Activated CD8-positive, alpha-beta memory T cell treated with anti-CD3 and anti-CD28 coated beads, Interleukin-2, amount 10 ng/mL, durations not matched to agents 7 days and 5 days (primary cell): ENCODE measurements around the gene ITPK1. TPM values are rescaled to one million over a fixed set of nuclear protein-coding genes. Genes with fewer than 3 reads are reported as not detected.
"Not testable (repeated sequence)": the region's sequence is repeated elsewhere in the genome, so short reads cannot be mapped to it uniquely, and the experiment has no call there.

Experiments used
- ATAC-seq: fragments of 150-1000 bp; cut with Tn5 transposase; one replicate; pipeline ENCODE4 v1.10.0; 2021; ENCODE audit warnings: moderate library complexity
- CTCF ChIA-PET: fragments of 350-600 bp; sonication (Branson Sonifier 250); formaldehyde crosslinking; loops from one replicate; lab custom pipeline; 2021; ENCODE audit warnings: antibody characterized with exemption; lab: Charles Lee
- DNase-seq: peaks from one replicate; pipeline ENCODE4 v3.0.0-alpha.2; 2020
- H3K27ac Mint-ChIP-seq: one replicate; pipeline ENCODE4 v1.8.0; 2021; ENCODE audit warnings: mild to moderate bottlenecking, mixed read lengths
- H3K27me3 Mint-ChIP-seq: one replicate; pipeline ENCODE4 v1.8.0; 2021; ENCODE audit warnings: mixed read lengths
- H3K36me3 Mint-ChIP-seq: one replicate; pipeline ENCODE4 v1.8.0; 2021; ENCODE audit warnings: mild to moderate bottlenecking, mixed read lengths
- H3K4me1 Mint-ChIP-seq: one replicate; pipeline ENCODE4 v1.8.0; 2021; ENCODE audit warnings: mixed read lengths
- H3K4me3 Mint-ChIP-seq: one replicate; pipeline ENCODE4 v1.8.0; 2021; ENCODE audit warnings: mild to moderate bottlenecking, moderate library complexity, mixed read lengths
- H3K9me3 Mint-ChIP-seq: one replicate; pipeline ENCODE4 v1.8.0; 2022; ENCODE audit warnings: low read depth, mixed read lengths
- total RNA-seq, 2 experiments: library from RNA; stranded (reverse); gene quantifications; one replicate each; pipeline ENCODE4 v1.2.3, GENCODE V29; 2021

Gene ITPK1
- total RNA-seq, 2 experiments from 2014 or later: 96.1 to 103 TPM

GRCh38 chr14:93068711-93069110 lies 47.0 kb downstream of the ITPK1 start:
- Mint-ChIP-seq H3K27ac (peak overlapping the region; percentile 50), H3K4me3 (no peak overlapping the region), H3K4me1 (peaks cover 69% of the 10 kb centered on the region)

GRCh38 chr14:93067088-93067487 lies 48.6 kb downstream of the ITPK1 start:
- CTCF ChIA-PET: interaction anchor here (0.8 to 5.2 kb wide), 11 partner anchors 10 to 112 kb away, joined by 3 to 40 read pairs (median 3); partner anchors contain the start of gene ITPK1
- Mint-ChIP-seq H3K4me3 (peak overlapping the region; percentile 68), H3K27ac (peak overlapping the region; percentile 95), H3K27me3 (no peaks in the 10 kb centered on the region), H3K36me3 (peaks cover 12% of the 10 kb centered on the region), H3K4me1 (peaks cover 66% of the 10 kb centered on the region), H3K9me3 (no peaks in the 10 kb centered on the region)
- ATAC-seq (no peak), DNase-seq (no peak)

More at GRCh38 chr14:93068711-93069110, 47.0 kb downstream of the ITPK1 start:
- no peak for ATAC-seq
- DNase-seq: no peak
- Mint-ChIP-seq H3K9me3 (no peaks in the 10 kb centered on the region), H3K36me3 (peaks cover 10% of the 10 kb centered on the region), H3K27me3 (no peaks in the 10 kb centered on the region)
- CTCF ChIA-PET: interaction anchor here (5.2 kb wide), 1 partner anchor 45 kb away, joined by 40 read pairs; no protein-coding TSS in a partner anchor

- no peak for ATAC-seq
- H3K27ac Mint-ChIP-seq: peak overlapping the region; percentile 95
- no peak for DNase-seq
Measured at GRCh38 chr14:93065272-93065730, 50.4 kb downstream of the ITPK1 start.

GRCh38 chr14:93064411-93065271 lies 51.1 kb downstream of the ITPK1 start:
- H3K27ac Mint-ChIP-seq: peak overlapping the region; percentile 95
- no peak for DNase-seq
- peaks cover 12% of the 10 kb centered on the region for H3K36me3 Mint-ChIP-seq
- H3K9me3 Mint-ChIP-seq: no peaks in the 10 kb centered on the region
- ATAC-seq: no peak
- peaks cover 82% of the 10 kb centered on the region for H3K4me1 Mint-ChIP-seq
- H3K4me3 Mint-ChIP-seq: peak overlapping the region; percentile 68
- H3K27me3 Mint-ChIP-seq: no peaks in the 10 kb centered on the region
- CTCF ChIA-PET: interaction anchor here (1.1 to 5.2 kb wide), 5 partner anchors 9 to 113 kb away, joined by 3 to 40 read pairs (median 12); no protein-coding TSS in a partner anchor

More at GRCh38 chr14:93065272-93065730, 50.4 kb downstream of the ITPK1 start:
- peaks cover 80% of the 10 kb centered on the region for H3K4me1 Mint-ChIP-seq
- CTCF ChIA-PET: interaction anchor here (1.1 to 5.2 kb wide), 6 partner anchors 9 to 50 kb away, joined by 3 to 40 read pairs (median 10); partner anchors contain the start of gene ITPK1
- H3K4me3 Mint-ChIP-seq: peak overlapping the region; percentile 68
- H3K9me3 Mint-ChIP-seq: no peaks in the 10 kb centered on the region
- peaks cover 12% of the 10 kb centered on the region for H3K36me3 Mint-ChIP-seq
- no peaks in the 10 kb centered on the region for H3K27me3 Mint-ChIP-seq

GRCh38 chr14:93063393-93063792 lies 52.3 kb downstream of the ITPK1 start:
- CTCF ChIA-PET: interaction anchor here (0.9 to 1.7 kb wide), 3 partner anchors 29 to 111 kb away, joined by 3 to 9 read pairs (median 5); no protein-coding TSS in a partner anchor
- ATAC-seq (no peak), DNase-seq (no peak)
- H3K4me3 Mint-ChIP-seq: no peak overlapping the region
- peaks cover 73% of the 10 kb centered on the region for H3K4me1 Mint-ChIP-seq
- H3K27ac Mint-ChIP-seq: peak overlapping the region; percentile 41
- H3K27me3 Mint-ChIP-seq: no peaks in the 10 kb centered on the region
- H3K9me3 Mint-ChIP-seq: no peaks in the 10 kb centered on the region
- peaks cover 12% of the 10 kb centered on the region for H3K36me3 Mint-ChIP-seq

- peaks cover 12% of the 10 kb centered on the region for H3K36me3 Mint-ChIP-seq
- H3K27me3 Mint-ChIP-seq: no peaks in the 10 kb centered on the region
- H3K27ac Mint-ChIP-seq: no peak overlapping the region
- CTCF ChIA-PET: interaction anchor here (0.8 to 1.3 kb wide), 3 partner anchors 19 to 50 kb away, joined by 3 to 9 read pairs (median 3); no protein-coding TSS in a partner anchor
- ATAC-seq (no peak), DNase-seq (no peak)
- H3K4me3 Mint-ChIP-seq: no peak overlapping the region
- H3K9me3 Mint-ChIP-seq: no peaks in the 10 kb centered on the region
- peaks cover 71% of the 10 kb centered on the region for H3K4me1 Mint-ChIP-seq
Measured at GRCh38 chr14:93062890-93063289, 52.8 kb downstream of the ITPK1 start.

- CTCF ChIA-PET: interaction anchor here (0.8 to 1.2 kb wide), 2 partner anchors 20 to 51 kb away, joined by 3 read pairs; no protein-coding TSS in a partner anchor
- ATAC-seq, DNase-seq, H3K4me3 Mint-ChIP-seq, H3K27ac Mint-ChIP-seq, H3K9me3 Mint-ChIP-seq, H3K27me3 Mint-ChIP-seq: not testable (repeated sequence)
- H3K4me1 Mint-ChIP-seq: peaks cover 68% of the 10 kb centered on the region
- peaks cover 11% of the 10 kb centered on the region for H3K36me3 Mint-ChIP-seq
Measured at GRCh38 chr14:93062013-93062412, 53.7 kb downstream of the ITPK1 start.

- Mint-ChIP-seq H3K27me3 (no peaks in the 10 kb centered on the region), H3K27ac (peak overlapping the region; percentile 58), H3K4me3 (no peak overlapping the region), H3K36me3 (peaks cover 8% of the 10 kb centered on the region), H3K9me3 (no peaks in the 10 kb centered on the region), H3K4me1 (peaks cover 65% of the 10 kb centered on the region)
- CTCF ChIA-PET: interaction anchor here (1.1 to 1.7 kb wide), 4 partner anchors 10 to 53 kb away, joined by 3 to 17 read pairs (median 6); no protein-coding TSS in a partner anchor
- ATAC-seq (no peak), DNase-seq (no peak)
Measured at GRCh38 chr14:93061380-93062012, 54.2 kb downstream of the ITPK1 start.

GRCh38 chr14:93060841-93061240 lies 54.9 kb downstream of the ITPK1 start:
- Mint-ChIP-seq H3K27me3 (no peaks in the 10 kb centered on the region), H3K4me1 (peaks cover 61% of the 10 kb centered on the region), H3K27ac (peak overlapping the region; percentile 58), H3K36me3 (peaks cover 8% of the 10 kb centered on the region), H3K4me3 (no peak overlapping the region), H3K9me3 (no peaks in the 10 kb centered on the region)
- CTCF ChIA-PET: interaction anchor here (0.7 to 1.7 kb wide), 5 partner anchors 9 to 95 kb away, joined by 3 to 17 read pairs (median 7); no protein-coding TSS in a partner anchor
- ATAC-seq (no peak), DNase-seq (no peak)

GRCh38 chr14:93059917-93060545 lies 55.7 kb downstream of the ITPK1 start:
- H3K27ac Mint-ChIP-seq: peak overlapping the region; percentile 81

GRCh38 chr14:93059260-93059659 lies 56.5 kb downstream of the ITPK1 start:
- peaks cover 46% of the 10 kb centered on the region for H3K4me1 Mint-ChIP-seq
- no peak overlapping the region for H3K27ac Mint-ChIP-seq
- no peak for ATAC-seq
- H3K36me3 Mint-ChIP-seq: peaks cover 2% of the 10 kb centered on the region
- DNase-seq: no peak
- no peaks in the 10 kb centered on the region for H3K27me3 Mint-ChIP-seq
- H3K4me3 Mint-ChIP-seq: no peak overlapping the region
- no peaks in the 10 kb centered on the region for H3K9me3 Mint-ChIP-seq
- CTCF ChIA-PET: interaction anchor here (1.2 kb wide), 1 partner anchor 107 kb away, joined by 4 read pairs; no protein-coding TSS in a partner anchor

More at GRCh38 chr14:93059917-93060545, 55.7 kb downstream of the ITPK1 start:
- peaks cover 53% of the 10 kb centered on the region for H3K4me1 Mint-ChIP-seq
- CTCF ChIA-PET: interaction anchor here (0.7 to 1.7 kb wide), 6 partner anchors 8 to 108 kb away, joined by 3 to 17 read pairs (median 6); no protein-coding TSS in a partner anchor
- DNase-seq (peak; percentile 57), ATAC-seq (peak; percentile 59)
- H3K27me3 Mint-ChIP-seq: no peaks in the 10 kb centered on the region
- H3K4me3 Mint-ChIP-seq: peak overlapping the region; percentile 1
- H3K36me3 Mint-ChIP-seq: peaks cover 5% of the 10 kb centered on the region
- H3K9me3 Mint-ChIP-seq: no peaks in the 10 kb centered on the region

GRCh38 chr14:93057586-93058280 lies 58.0 kb downstream of the ITPK1 start:
- H3K4me1 Mint-ChIP-seq: peaks cover 40% of the 10 kb centered on the region
- H3K4me3 Mint-ChIP-seq: no peak overlapping the region
- no peaks in the 10 kb centered on the region for H3K27me3 Mint-ChIP-seq
- no peak for ATAC-seq
- peaks cover 2% of the 10 kb centered on the region for H3K36me3 Mint-ChIP-seq
- CTCF ChIA-PET: no interaction called here
- H3K9me3 Mint-ChIP-seq: no peaks in the 10 kb centered on the region
- DNase-seq: no peak
- no peak overlapping the region for H3K27ac Mint-ChIP-seq
